Right atrium auricular region (tissue), 2 donors: ENCODE measurements around the gene DYRK1A. TPM values are rescaled to one million over a fixed set of nuclear protein-coding genes. Genes with fewer than 3 reads are reported as not detected.
A peak's percentile ranks its signal among the peaks of the same experiment; 100 is the strongest.

Experiments used
- DNase-seq: peaks from one replicate; pipeline ENCODE4 v3.0.0-alpha.2; 2019; ENCODE audit warnings: low spot score
- H3K27ac ChIP-seq, 2 donors: fragments of 200-600 bp; sonication (generic); 1 replicate in 1 of 2; 2 replicates in 1 of 2; pipeline ENCODE4 v1.5.1; 2016 to 2019
- H3K27me3 ChIP-seq, 2 donors: fragments of 200-600 bp; sonication (generic); one replicate each; pipeline versions ENCODE4 v1.5.1 to v1.6.0; 2017 to 2019
- H3K36me3 ChIP-seq: fragments of 200-600 bp; sonication (generic); one replicate; pipeline ENCODE4 v1.5.1; 2016
- H3K4me1 ChIP-seq, 2 donors: fragments of 200-600 bp; sonication (generic); one replicate each; pipeline versions ENCODE4 v1.5.1 to v1.6.0; 2017 to 2019
- H3K4me3 ChIP-seq, 2 donors: fragments of 200-600 bp; sonication (generic); 1 replicate in 1 of 2; 2 replicates in 1 of 2; pipeline ENCODE4 v1.5.1; 2017 to 2019; ENCODE audit warnings: mild to moderate bottlenecking in 1 of 2, moderate library complexity in 1 of 2
- H3K9me3 ChIP-seq, 2 donors: fragments of 200-600 bp; sonication (generic); one replicate each; pipeline ENCODE4 v1.5.1; 2019
- CTCF ChIP-seq, 2 donors: fragments of 200-600 bp; sonication (generic); IDR thresholded peaks; one replicate each; pipeline ENCODE4 v1.5.1; 2019; ENCODE audit warnings: antibody characterized with exemption in 2 of 2
- total RNA-seq, 2 donors: library from RNA; depleted of rRNA; stranded (reverse); fragments of >200 nt; gene quantifications; one replicate each; pipeline ENCODE4 v1.1.0, GENCODE V29; 2016

The DYRK1A gene
- total RNA-seq, 2 donors from 2014 or later = 69.3 to 94.7 TPM

GRCh38 chr21:37509802-37510393 is 143.3 kb downstream of the DYRK1A start:
- Histone ChIP-seq H3K4me3 (no peak overlapping the region), H3K27ac (no peak overlapping the region), H3K27me3 (no peaks in the 10 kb centered on the region), H3K9me3 (no peaks in the 10 kb centered on the region), H3K36me3 (peaks cover 90% of the 10 kb centered on the region), H3K4me1 (no peaks in the 10 kb centered on the region)
- no peak for DNase-seq
- TF ChIP-seq CTCF (IDR thresholded peaks at IDR 0.05) = no peak

GRCh38 chr21:37511848-37512247 is 145.3 kb downstream of the DYRK1A start:
- Histone ChIP-seq H3K27me3 (no peaks in the 10 kb centered on the region), H3K27ac (no peak overlapping the region), H3K4me1 (no peaks in the 10 kb centered on the region), H3K36me3 (peaks cover 81% of the 10 kb centered on the region), H3K4me3 (no peak overlapping the region), H3K9me3 (no peaks in the 10 kb centered on the region)
- TF ChIP-seq CTCF (IDR thresholded peaks at IDR 0.05) = no peak
- DNase-seq = no peak

GRCh38 chr21:37513383-37513782 is 146.8 kb downstream of the DYRK1A start:
- Histone ChIP-seq H3K9me3 (no peaks in the 10 kb centered on the region), H3K4me3 (no peak overlapping the region), H3K27me3 (no peaks in the 10 kb centered on the region), H3K27ac (no peak overlapping the region), H3K36me3 (peaks cover 65% of the 10 kb centered on the region), H3K4me1 (no peaks in the 10 kb centered on the region)
- TF ChIP-seq CTCF (IDR thresholded peaks at IDR 0.05) = no peak
- no peak for DNase-seq

- Histone ChIP-seq H3K9me3 (no peaks in the 10 kb centered on the region), H3K4me1 (no peaks in the 10 kb centered on the region), H3K4me3 (no peak overlapping the region), H3K27me3 (no peaks in the 10 kb centered on the region), H3K36me3 (peaks cover 58% of the 10 kb centered on the region), H3K27ac (peak overlapping the region in 1 of 2 donors; percentile 27)
- no peak for DNase-seq
- no peak for TF ChIP-seq CTCF (IDR thresholded peaks at IDR 0.05)
Measured at GRCh38 chr21:37514038-37514667, 147.6 kb downstream of the DYRK1A start.

GRCh38 chr21:37516998-37517397 is 150.4 kb downstream of the DYRK1A start:
- peak overlapping the region; percentile 2 to 32 for H3K27ac ChIP-seq
- TF ChIP-seq CTCF (IDR thresholded peaks at IDR 0.05) = no peak
- no peak overlapping the region for H3K4me3 ChIP-seq
- DNase-seq = no peak
- H3K36me3 ChIP-seq = peaks cover 30% of the 10 kb centered on the region
- no peaks in the 10 kb centered on the region for H3K4me1 ChIP-seq
- no peaks in the 10 kb centered on the region for H3K27me3 ChIP-seq
- no peaks in the 10 kb centered on the region for H3K9me3 ChIP-seq

- no peak overlapping the region for H3K4me3 ChIP-seq
- H3K27me3 ChIP-seq = no peaks in the 10 kb centered on the region
- no peak for DNase-seq
- TF ChIP-seq CTCF (IDR thresholded peaks at IDR 0.05) = no peak
- H3K9me3 ChIP-seq = no peaks in the 10 kb centered on the region
- peaks cover 2% of the 10 kb centered on the region for H3K36me3 ChIP-seq
- no peaks in the 10 kb centered on the region for H3K4me1 ChIP-seq
- peak overlapping the region in 1 of 2 donors; percentile 61 for H3K27ac ChIP-seq
Measured at GRCh38 chr21:37520801-37521200, 154.2 kb downstream of the DYRK1A start.
